Spleen (tissue), 11 donors: ENCODE data around the gene SLC38A10. TPM values are rescaled to one million over a fixed set of nuclear protein-coding genes. Genes with fewer than 3 reads are reported as not detected.

Source experiments
- DNase-seq: peaks from one replicate; pipeline ENCODE4 v3.0.0-alpha.2; 2020
- H3K27ac ChIP-seq, 8 donors: fragments of 200-600 bp; sonication (generic) in 7 of 8; 1 replicate in 4 of 8; 2 replicates in 4 of 8; pipeline versions ENCODE4 v1.5.0 to v1.8.0; 2016 to 2021; ENCODE audit warnings: inconsistent platforms in 4 of 8, mild to moderate bottlenecking in 4 of 8, moderate library complexity in 1 of 8
- H3K27me3 ChIP-seq, 7 donors: fragments of 200-600 bp; sonication (generic) in 6 of 7; replicated peaks in 1 of 7; 1 replicate in 4 of 7; 2 replicates in 3 of 7; pipeline versions ENCODE4 v1.5.0 to v1.8.0; 2016 to 2021; ENCODE audit warnings: inconsistent platforms in 3 of 7, mild to moderate bottlenecking in 1 of 7
- H3K36me3 ChIP-seq, 6 donors: fragments of 200-600 bp; sonication (generic) in 5 of 6; 1 replicate in 4 of 6; 2 replicates in 2 of 6; pipeline versions ENCODE4 v1.5.0 to v1.8.0; 2016 to 2021; ENCODE audit warnings: inconsistent platforms in 2 of 6
- H3K4me1 ChIP-seq, 6 donors: fragments of 200-600 bp; sonication (generic) in 5 of 6; 1 replicate in 3 of 6; 2 replicates in 3 of 6; pipeline versions ENCODE4 v1.5.0 to v1.8.0; 2016 to 2021; ENCODE audit warnings: inconsistent platforms in 3 of 6
- H3K4me3 ChIP-seq, 8 donors: fragments of 200-600 bp; sonication (generic) in 7 of 8; 1 replicate in 4 of 8; 2 replicates in 4 of 8; pipeline versions ENCODE4 v1.5.0 to v1.8.0; 2016 to 2021; ENCODE audit warnings: inconsistent platforms in 4 of 8, mild to moderate bottlenecking in 4 of 8, moderate library complexity in 2 of 8
- H3K9me3 ChIP-seq, 8 donors: fragments of 200-600 bp; sonication (generic) in 7 of 8; 1 replicate in 4 of 8; 2 replicates in 4 of 8; pipeline versions ENCODE4 v1.5.0 to v1.8.0; 2016 to 2021; ENCODE audit warnings: inconsistent platforms in 4 of 8
- POLR2A ChIP-seq, 3 donors: fragments of 450-650 bp; IDR thresholded peaks; one replicate each; pipeline ENCODE4 v1.5.1; 2017; ENCODE audit warnings: antibody characterized with exemption in 3 of 3, mild to moderate bottlenecking in 1 of 3
- POLR2AphosphoS5 ChIP-seq, 3 donors: sonication (generic); formaldehyde crosslinking; IDR thresholded peaks; one replicate each; pipeline ENCODE4 v1.5.1; 2017; ENCODE audit warnings: antibody characterized with exemption in 3 of 3
- WGBS, 5 donors: extraction: QIAGEN DNeasy Blood & Tissue Kit in 3 of 5; methylation state at CpG; one replicate each; pipeline versions ENCODE4 v1.1.5 to v1.1.7; 2013 to 2018; 5-methylcytosine and 5-hydroxymethylcytosine counted together
- intact Hi-C: fragments of 100-400 bp; cut with DNase I; formaldehyde crosslinking; loops from one replicate; pipeline ENCODE4 v1.15.0; 2023; ENCODE audit warnings: low total_unique reads
- polyA plus RNA-seq, 3 donors: library from polyadenylated mRNA; stranded (reverse); fragments of 200-250 nt; gene quantifications; one replicate each; pipeline ENCODE4 v1.2.1, GENCODE V29; 2013
- total RNA-seq, 7 donors: library from RNA; depleted of rRNA in 3 of 7; stranded (reverse); fragments of >200 nt in 3 of 7; fragmentation: NEBNext Ultra II Directional in 4 of 7; extraction: Animal tissue kit (Norgen Biotek cat#: 25700) in 4 of 7; gene quantifications; one replicate each; pipeline versions ENCODE4 v1.1.0 to v1.2.1, GENCODE V29; 2016 to 2021
- TF ChIP-seq, protein P1 (sequence below), 11 experiments: fragments of 200-600 bp in 7 of 11; fragments of 450-650 bp in 4 of 11; sonication (generic) in 4 of 11; IDR thresholded peaks in 8 of 11; conservative IDR thresholded peaks in 3 of 11; 1 replicate in 7 of 11; 2 replicates in 4 of 11; pipeline versions ENCODE4 v1.4.0 to v1.8.0; 2016 to 2021; ENCODE audit warnings: antibody characterized with exemption in 11 of 11, inconsistent platforms in 4 of 11, mild to moderate bottlenecking in 1 of 11
- donor health status: healthy with polysubstance abuse.
- donor health status: DM: no; HTN: no; CAD: no; lungs with moderate emphysema.
- donor health status: DM: no; HTN: no; CAD: no.
- donor health status: Bipolar disorder and iron deficiency.
- donor health status: healthy.
- donor health status: DM: no; HTN: no; CAD: no.
- donor health status: DM: yes; HTN: yes; CAD: no.

Gene SLC38A10
- total and polyA plus RNA-seq, 10 donors, result 54.9 to 112 (median 86.6) TPM

DNA sequence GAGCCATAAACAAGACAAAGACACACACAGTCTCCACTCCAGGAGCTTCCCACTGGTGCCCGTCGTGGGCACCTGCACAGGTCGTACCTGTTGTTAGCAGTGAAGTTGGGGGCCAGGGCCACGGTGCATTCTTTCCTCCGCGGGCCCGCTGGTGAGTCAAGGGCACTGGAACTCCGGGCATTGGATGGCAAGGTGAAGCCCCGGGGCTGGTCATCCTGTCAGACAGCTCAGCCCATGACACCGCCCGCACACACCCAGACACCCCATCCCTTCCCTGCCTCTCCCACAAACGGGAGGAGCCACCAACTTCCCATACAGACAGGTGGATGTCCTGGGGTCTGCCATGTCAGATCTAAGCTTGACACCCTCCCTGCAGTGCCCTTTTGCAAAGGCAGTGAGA, 88.5 kb downstream of the SLC38A10 start:
- Histone ChIP-seq H3K9me3 (no peaks in the 10 kb centered on the region), H3K4me3 (no peak overlapping the region), H3K36me3 (peaks cover 0 to 56% (median 12%) of the 10 kb centered on the region in 6 donors), H3K27me3 (no peaks in the 10 kb centered on the region), H3K4me1 (peaks cover 0 to 12% (median 5%) of the 10 kb centered on the region in 6 donors), H3K27ac (no peak overlapping the region)
- DNase-seq, result no peak
- intact Hi-C loops, result no loop called here
- no peak for TF ChIP-seq POLR2A (IDR thresholded peaks at IDR 0.05)
- 89 to 94% (median 92%) methylated on average over 11 to 12 of the region's 12 CpGs for WGBS, 5 donors

DNA sequence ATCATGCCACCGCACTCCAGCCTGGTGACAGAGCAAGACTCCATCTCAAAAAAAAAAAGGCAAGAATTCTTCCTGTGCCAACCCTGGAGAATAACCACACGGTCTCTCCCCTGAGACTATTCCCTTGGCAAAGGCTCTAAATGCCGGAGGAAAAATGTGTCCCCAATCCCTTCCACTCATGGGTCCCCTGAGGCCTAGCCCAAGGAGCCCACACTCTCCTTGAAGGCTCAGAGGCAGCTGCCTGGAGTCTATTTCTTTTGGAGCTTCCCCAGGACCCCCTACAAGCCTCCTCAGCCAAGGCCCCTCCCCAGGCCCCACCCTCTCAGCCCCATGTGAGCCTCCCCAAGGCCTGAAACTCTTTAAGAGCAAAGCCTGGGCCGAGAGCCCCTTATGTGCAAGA, 88.9 kb downstream of the SLC38A10 start:
- no peaks in the 10 kb centered on the region for H3K27me3 ChIP-seq
- intact Hi-C loops, result no loop called here

DNA sequence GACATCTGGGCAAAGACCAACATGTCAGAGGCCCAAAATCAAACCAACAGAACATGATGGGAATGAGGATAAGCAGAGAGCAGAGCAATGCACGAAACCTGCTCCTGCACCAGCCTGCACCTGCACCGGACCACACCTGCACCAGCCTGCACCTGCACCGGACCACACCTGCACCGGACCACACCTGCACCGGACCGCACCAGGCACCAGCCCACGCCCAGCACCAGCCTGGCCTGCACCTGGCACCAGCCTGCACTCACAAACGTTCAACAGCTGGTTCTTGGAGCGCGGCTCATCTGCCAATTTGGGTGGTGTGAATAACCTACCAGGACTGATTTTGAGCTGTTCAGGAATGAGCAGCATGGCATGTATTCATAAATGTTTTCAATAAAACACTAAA, 90.5 kb downstream of the SLC38A10 start:
- Histone ChIP-seq H3K9me3 (no peaks in the 10 kb centered on the region), H3K4me1 (peaks cover 5 to 20% (median 17%) of the 10 kb centered on the region in 6 donors), H3K36me3 (peaks cover 0 to 67% (median 12%) of the 10 kb centered on the region in 6 donors), H3K27me3 (no peaks in the 10 kb centered on the region), H3K27ac (no peak overlapping the region), H3K4me3 (no peak overlapping the region)
- TF ChIP-seq POLR2A (IDR thresholded peaks at IDR 0.05) (no peak), POLR2AphosphoS5 (IDR thresholded peaks at IDR 0.05) (no peak)
- TF ChIP-seq, protein P1, sequence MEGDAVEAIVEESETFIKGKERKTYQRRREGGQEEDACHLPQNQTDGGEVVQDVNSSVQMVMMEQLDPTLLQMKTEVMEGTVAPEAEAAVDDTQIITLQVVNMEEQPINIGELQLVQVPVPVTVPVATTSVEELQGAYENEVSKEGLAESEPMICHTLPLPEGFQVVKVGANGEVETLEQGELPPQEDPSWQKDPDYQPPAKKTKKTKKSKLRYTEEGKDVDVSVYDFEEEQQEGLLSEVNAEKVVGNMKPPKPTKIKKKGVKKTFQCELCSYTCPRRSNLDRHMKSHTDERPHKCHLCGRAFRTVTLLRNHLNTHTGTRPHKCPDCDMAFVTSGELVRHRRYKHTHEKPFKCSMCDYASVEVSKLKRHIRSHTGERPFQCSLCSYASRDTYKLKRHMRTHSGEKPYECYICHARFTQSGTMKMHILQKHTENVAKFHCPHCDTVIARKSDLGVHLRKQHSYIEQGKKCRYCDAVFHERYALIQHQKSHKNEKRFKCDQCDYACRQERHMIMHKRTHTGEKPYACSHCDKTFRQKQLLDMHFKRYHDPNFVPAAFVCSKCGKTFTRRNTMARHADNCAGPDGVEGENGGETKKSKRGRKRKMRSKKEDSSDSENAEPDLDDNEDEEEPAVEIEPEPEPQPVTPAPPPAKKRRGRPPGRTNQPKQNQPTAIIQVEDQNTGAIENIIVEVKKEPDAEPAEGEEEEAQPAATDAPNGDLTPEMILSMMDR (IDR thresholded peaks at IDR 0.05 in 8 of 11, conservative IDR thresholded peaks at IDR 0.05 in 3 of 11), result no peak
- 71 to 88% (median 83%) methylated on average over 6 to 10 of the region's 10 CpGs for WGBS, 5 donors
- DNase-seq, result no peak
- intact Hi-C loops, result no loop called here

More for the DNA sequence above, 88.9 kb downstream of the SLC38A10 start:
- DNase-seq, result no peak
- peaks cover 0 to 56% (median 12%) of the 10 kb centered on the region in 6 donors for H3K36me3 ChIP-seq
- no peak overlapping the region for H3K4me3 ChIP-seq
- no peaks in the 10 kb centered on the region for H3K9me3 ChIP-seq
- TF ChIP-seq POLR2AphosphoS5 (IDR thresholded peaks at IDR 0.05) (no peak), POLR2A (IDR thresholded peaks at IDR 0.05) (no peak)
- TF ChIP-seq, protein P1 (IDR thresholded peaks at IDR 0.05 in 8 of 11, conservative IDR thresholded peaks at IDR 0.05 in 3 of 11), result no peak
- 83 to 98% (median 88%) methylated on average over 4 of the region's 4 CpGs for WGBS, 5 donors
- peaks cover 0 to 13% (median 7%) of the 10 kb centered on the region in 6 donors for H3K4me1 ChIP-seq
- H3K27ac ChIP-seq, result no peak overlapping the region

DNA sequence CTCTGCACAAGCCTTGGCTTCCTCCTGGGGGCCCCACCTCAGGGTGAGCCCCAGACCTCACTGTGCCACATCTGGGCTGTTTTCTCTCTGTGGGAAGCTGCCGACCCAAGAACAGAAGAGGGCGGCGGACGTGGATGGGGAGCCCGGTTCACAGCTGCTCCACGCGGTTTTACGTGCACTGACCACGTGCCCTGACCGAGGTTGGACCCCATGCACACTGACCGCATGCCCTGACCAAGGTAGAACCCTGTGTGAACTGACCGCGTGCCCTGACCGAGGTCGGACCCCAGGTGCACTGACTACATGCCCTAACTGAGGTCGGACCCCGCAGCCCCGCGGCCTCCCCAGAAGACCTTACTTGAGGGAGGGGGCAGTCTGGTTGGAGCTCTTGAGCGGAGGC, 92.0 kb downstream of the SLC38A10 start:
- Histone ChIP-seq H3K36me3 (peaks cover 0 to 70% (median 15%) of the 10 kb centered on the region in 6 donors), H3K4me1 (peaks cover 5 to 34% (median 30%) of the 10 kb centered on the region in 6 donors), H3K9me3 (no peaks in the 10 kb centered on the region), H3K27ac (no peak overlapping the region), H3K27me3 (no peaks in the 10 kb centered on the region), H3K4me3 (no peak overlapping the region)
- WGBS, 5 donors, result 90 to 97% (median 96%) methylated on average over 13 to 20 of the region's 20 CpGs
- intact Hi-C loops, result no loop called here
- DNase-seq, result no peak
- TF ChIP-seq POLR2AphosphoS5 (IDR thresholded peaks at IDR 0.05), result no peak
- TF ChIP-seq, protein P1 (IDR thresholded peaks at IDR 0.05 in 8 of 11, conservative IDR thresholded peaks at IDR 0.05 in 3 of 11), result no peak
- no peak for TF ChIP-seq POLR2A (IDR thresholded peaks at IDR 0.05)

DNA sequence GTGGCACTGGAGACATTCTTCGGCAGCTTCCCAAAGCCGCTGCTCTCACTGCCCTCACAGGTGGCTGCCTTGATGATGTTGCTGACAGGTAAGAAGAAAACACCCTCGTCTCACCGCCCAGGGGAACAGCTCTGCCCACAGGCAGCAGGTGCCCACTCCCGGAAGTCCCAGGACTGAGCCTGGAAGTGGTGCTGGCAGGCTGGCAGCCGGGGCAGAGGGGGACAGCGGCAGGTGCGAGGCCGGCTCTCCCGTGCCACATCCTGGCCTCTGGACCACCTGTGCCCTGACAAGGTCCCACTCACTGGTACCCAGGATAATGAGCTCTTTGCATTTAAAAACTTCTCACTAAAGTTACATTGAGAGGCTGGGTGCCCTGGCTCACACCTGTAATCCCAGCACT, 92.8 kb downstream of the SLC38A10 start:
- DNase-seq, result no peak
- WGBS, 5 donors, result 94 to 100% (median 96%) methylated on average over 2 to 10 of the region's 10 CpGs
- intact Hi-C loops, result no loop called here
- H3K27ac ChIP-seq, result no peak overlapping the region
- no peaks in the 10 kb centered on the region for H3K9me3 ChIP-seq
- no peaks in the 10 kb centered on the region for H3K27me3 ChIP-seq
- peaks cover 0 to 78% (median 15%) of the 10 kb centered on the region in 6 donors for H3K36me3 ChIP-seq
- no peak overlapping the region for H3K4me3 ChIP-seq
- no peak for TF ChIP-seq POLR2AphosphoS5 (IDR thresholded peaks at IDR 0.05)
- TF ChIP-seq, protein P1 (IDR thresholded peaks at IDR 0.05 in 8 of 11, conservative IDR thresholded peaks at IDR 0.05 in 3 of 11), result no peak
- TF ChIP-seq POLR2A (IDR thresholded peaks at IDR 0.05), result no peak
- H3K4me1 ChIP-seq, result peaks cover 5 to 42% (median 39%) of the 10 kb centered on the region in 6 donors
